ENCODE measurements around the gene CKS2. TPM values are rescaled to one million over a fixed set of nuclear protein-coding genes. Genes with fewer than 3 reads are reported as not detected.

Gene CKS2
- total RNA-seq, 2 experiments from 2014 or later: 221 to 230 TPM

DNA sequence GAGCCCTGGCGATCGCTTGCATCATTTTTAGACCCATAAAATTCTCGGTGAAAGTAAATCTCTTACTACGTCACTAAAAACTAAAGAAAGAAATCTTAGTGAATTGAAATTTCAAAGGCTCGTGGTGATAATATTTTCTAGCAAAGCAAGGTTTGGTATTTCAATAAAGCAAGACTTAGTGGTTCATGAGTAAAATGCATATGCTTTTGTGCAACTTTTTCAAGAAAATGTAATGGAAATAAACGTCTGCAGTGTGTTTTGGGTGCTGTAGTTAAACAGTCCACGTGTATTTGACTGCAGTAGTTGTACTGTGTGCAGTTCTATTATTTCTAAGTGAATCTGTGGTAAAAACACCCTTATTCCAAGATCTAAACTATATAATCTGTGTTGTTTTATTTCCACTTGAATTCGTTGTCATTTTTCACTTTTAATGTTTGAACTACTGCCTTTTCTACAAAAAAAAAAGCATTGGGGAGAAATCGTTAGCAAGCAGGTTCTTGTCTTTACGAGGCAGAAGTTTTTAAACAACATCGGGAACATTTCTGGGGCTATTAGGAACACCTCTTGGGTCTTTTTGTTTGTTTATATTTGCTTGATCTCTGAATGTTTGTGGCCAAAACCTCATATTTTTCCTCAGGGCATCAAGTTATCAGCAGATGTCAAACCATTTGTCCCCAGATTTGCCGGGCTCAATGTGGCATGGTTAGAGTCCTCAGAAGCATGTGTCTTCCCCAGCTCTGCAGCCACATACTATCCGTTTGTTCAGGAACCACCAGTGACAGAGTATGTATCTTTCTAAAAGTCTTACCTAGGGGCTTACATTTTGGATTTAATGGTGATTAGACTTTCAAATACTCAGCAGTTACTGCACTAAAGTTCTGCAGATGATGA, 8.3 kb downstream of the CKS2 start:
- ATAC-seq (no peak), DNase-seq (no peak)
- intact Hi-C loops (cut with micrococcal nuclease): loop anchor here (5.0 to 10.0 kb wide), 3 partner anchors 103 to 216 kb away; no protein-coding TSS in a partner anchor
- ChIA-PET CTCF (interaction anchor here (0.7 to 1.0 kb wide), 3 partner anchors 10 to 230 kb away, joined by 3 read pairs; no protein-coding TSS in a partner anchor), POLR2A (interaction anchor here (0.6 to 1.6 kb wide), 9 partner anchors 9 to 218 kb away, joined by 3 to 5 read pairs (median 3); partner anchors contain the start of gene CKS2)
- Mint-ChIP-seq H3K27ac (peak overlapping the region; percentile 99), H3K9me3 (no peaks in the 10 kb centered on the region), H3K4me3 (peak overlapping the region; percentile 86), H3K4me1 (ENCODE audit: low read depth) (peaks cover 77% of the 10 kb centered on the region), H3K36me3 (ENCODE audit: low read depth) (peaks cover 77% of the 10 kb centered on the region), H3K27me3 (no peaks in the 10 kb centered on the region)
- TF ChIP-seq, protein P1, sequence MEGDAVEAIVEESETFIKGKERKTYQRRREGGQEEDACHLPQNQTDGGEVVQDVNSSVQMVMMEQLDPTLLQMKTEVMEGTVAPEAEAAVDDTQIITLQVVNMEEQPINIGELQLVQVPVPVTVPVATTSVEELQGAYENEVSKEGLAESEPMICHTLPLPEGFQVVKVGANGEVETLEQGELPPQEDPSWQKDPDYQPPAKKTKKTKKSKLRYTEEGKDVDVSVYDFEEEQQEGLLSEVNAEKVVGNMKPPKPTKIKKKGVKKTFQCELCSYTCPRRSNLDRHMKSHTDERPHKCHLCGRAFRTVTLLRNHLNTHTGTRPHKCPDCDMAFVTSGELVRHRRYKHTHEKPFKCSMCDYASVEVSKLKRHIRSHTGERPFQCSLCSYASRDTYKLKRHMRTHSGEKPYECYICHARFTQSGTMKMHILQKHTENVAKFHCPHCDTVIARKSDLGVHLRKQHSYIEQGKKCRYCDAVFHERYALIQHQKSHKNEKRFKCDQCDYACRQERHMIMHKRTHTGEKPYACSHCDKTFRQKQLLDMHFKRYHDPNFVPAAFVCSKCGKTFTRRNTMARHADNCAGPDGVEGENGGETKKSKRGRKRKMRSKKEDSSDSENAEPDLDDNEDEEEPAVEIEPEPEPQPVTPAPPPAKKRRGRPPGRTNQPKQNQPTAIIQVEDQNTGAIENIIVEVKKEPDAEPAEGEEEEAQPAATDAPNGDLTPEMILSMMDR (IDR thresholded peaks at IDR 0.05): peak; percentile 78

DNA sequence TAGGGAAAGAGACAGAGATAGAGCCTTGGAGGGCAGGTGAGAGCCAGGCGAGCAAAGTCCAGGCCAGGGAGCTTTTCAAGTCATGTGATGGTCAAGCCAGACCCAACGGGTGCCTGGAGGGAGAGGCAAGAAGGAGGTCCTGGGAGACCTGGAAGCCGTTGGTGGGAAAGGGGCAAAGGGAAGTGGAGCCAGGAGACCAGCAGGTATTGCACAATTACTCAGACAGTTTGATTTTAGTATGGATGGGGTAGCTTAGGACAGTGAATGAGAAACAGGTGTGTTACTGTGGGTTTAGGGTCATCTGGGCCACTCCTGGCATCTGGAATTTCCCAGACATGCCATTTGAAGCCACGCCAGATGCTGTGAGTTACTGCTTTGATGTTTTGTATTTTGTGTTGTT, 12.4 kb downstream of the CKS2 start:
- Mint-ChIP-seq H3K27me3 (no peaks in the 10 kb centered on the region), H3K9me3 (no peaks in the 10 kb centered on the region), H3K4me1 (ENCODE audit: low read depth) (peaks cover 57% of the 10 kb centered on the region), H3K27ac (peak overlapping the region; percentile 57), H3K36me3 (ENCODE audit: low read depth) (peaks cover 54% of the 10 kb centered on the region), H3K4me3 (no peak overlapping the region)
- POLR2A ChIA-PET: interaction anchor here (1.5 kb wide), 1 partner anchor 10 kb away, joined by 6 read pairs; no protein-coding TSS in a partner anchor
- no peak for DNase-seq
- CTCF ChIA-PET: no interaction called here
- intact Hi-C loops (cut with micrococcal nuclease): no loop called here
- TF ChIP-seq, protein P1 (IDR thresholded peaks at IDR 0.05): no peak
- ATAC-seq: no peak

DNA sequence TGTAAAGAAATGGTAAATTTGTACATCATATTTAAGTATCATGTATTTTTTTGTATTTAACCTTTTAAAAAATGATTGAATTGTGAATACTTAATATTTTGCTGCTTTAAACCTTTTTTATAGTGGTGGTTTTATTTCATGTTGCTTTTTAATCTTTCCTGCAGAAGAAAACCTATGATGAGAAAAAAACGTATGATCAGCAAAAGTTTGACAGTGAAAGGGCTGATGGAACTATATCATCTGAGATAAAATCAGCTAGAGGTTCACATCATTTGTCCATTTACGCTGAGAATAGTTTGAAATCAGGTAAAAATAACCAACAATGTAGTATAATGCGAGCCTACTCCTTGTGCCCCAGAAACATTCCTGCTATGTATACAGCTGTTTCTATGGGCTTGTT, 14.7 kb downstream of the CKS2 start:
- DNase-seq (no peak), ATAC-seq (no peak)
- intact Hi-C loops (cut with micrococcal nuclease): no loop called here
- H3K36me3 Mint-ChIP-seq (ENCODE audit: low read depth): peaks cover 56% of the 10 kb centered on the region
- no peak overlapping the region for H3K27ac Mint-ChIP-seq
- POLR2A ChIA-PET: interaction anchor here (0.8 to 1.6 kb wide), 5 partner anchors 8 to 60 kb away, joined by 3 to 5 read pairs (median 4); no protein-coding TSS in a partner anchor
- CTCF ChIA-PET: interaction anchor here (1.0 to 2.3 kb wide), 5 partner anchors 22 to 272 kb away, joined by 3 to 8 read pairs (median 4); no protein-coding TSS in a partner anchor
- TF ChIP-seq, protein P1 (IDR thresholded peaks at IDR 0.05): no peak
- H3K27me3 Mint-ChIP-seq: no peaks in the 10 kb centered on the region
- peaks cover 49% of the 10 kb centered on the region for H3K4me1 Mint-ChIP-seq (ENCODE audit: low read depth)
- H3K9me3 Mint-ChIP-seq: no peaks in the 10 kb centered on the region
- H3K4me3 Mint-ChIP-seq: no peak overlapping the region

DNA sequence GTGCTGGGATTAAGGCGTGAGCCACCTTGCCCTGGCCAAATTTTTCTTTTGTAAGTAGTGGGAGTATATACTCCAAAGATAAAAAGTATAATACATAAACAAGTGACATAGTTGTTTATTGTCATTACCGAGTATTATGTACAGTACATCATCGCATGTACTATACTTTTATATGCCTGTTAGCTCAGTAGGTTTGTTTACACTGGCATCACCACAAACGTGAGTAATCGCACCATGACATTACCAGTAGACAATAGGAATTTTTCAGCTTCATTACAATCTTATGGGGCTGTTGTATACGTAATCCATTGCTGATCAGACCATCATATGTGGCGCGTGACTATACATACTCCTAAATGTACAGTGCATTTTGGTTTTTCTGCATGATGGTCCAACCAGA, 17.1 kb downstream of the CKS2 start:
- Mint-ChIP-seq H3K36me3 (ENCODE audit: low read depth) (peaks cover 46% of the 10 kb centered on the region), H3K9me3 (no peaks in the 10 kb centered on the region), H3K27ac (no peak overlapping the region), H3K4me3 (no peak overlapping the region), H3K27me3 (no peaks in the 10 kb centered on the region), H3K4me1 (ENCODE audit: low read depth) (peaks cover 28% of the 10 kb centered on the region)
- ChIA-PET CTCF (interaction anchor here (1.4 kb wide), 1 partner anchor 20 kb away, joined by 3 read pairs; no protein-coding TSS in a partner anchor), POLR2A (interaction anchor here (1.3 to 1.5 kb wide), 2 partner anchors 8 to 36 kb away, joined by 3 to 4 read pairs; no protein-coding TSS in a partner anchor)
- DNase-seq (no peak), ATAC-seq (no peak)
- TF ChIP-seq, protein P1 (IDR thresholded peaks at IDR 0.05): no peak
- intact Hi-C loops (cut with micrococcal nuclease): no loop called here

DNA sequence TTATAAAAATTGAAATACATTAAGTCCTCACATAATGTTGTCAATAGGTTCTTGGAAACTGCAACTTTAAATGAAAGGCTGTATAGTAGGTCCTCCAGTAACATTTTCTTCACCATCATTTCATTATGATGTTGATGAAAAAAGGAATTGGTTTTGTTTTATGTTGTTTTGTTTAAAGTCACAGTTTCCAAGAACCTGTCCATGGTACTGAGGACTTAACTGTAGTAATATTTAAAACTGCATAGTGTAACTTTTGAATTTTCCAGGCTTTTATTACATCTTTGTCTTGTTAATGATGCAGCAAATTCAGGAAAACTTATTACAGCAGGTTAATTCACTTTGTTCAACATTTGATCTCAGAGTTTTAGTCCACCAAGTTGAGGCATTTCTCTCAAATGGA, 18.9 kb downstream of the CKS2 start:
- CTCF ChIA-PET: no interaction called here
- H3K27ac Mint-ChIP-seq: no peak overlapping the region
- H3K9me3 Mint-ChIP-seq: no peaks in the 10 kb centered on the region
- ATAC-seq (no peak), DNase-seq (no peak)
- intact Hi-C loops (cut with micrococcal nuclease): no loop called here
- no peak overlapping the region for H3K4me3 Mint-ChIP-seq
- H3K4me1 Mint-ChIP-seq (ENCODE audit: low read depth): peaks cover 20% of the 10 kb centered on the region
- H3K36me3 Mint-ChIP-seq (ENCODE audit: low read depth): peaks cover 60% of the 10 kb centered on the region
- POLR2A ChIA-PET: interaction anchor here (1.3 kb wide), 1 partner anchor 63 kb away, joined by 4 read pairs; no protein-coding TSS in a partner anchor
- H3K27me3 Mint-ChIP-seq: no peaks in the 10 kb centered on the region
- TF ChIP-seq, protein P1 (IDR thresholded peaks at IDR 0.05): no peak
